ENCODE data around the gene SNX17.

SNX17 gene

GRCh38 chr2:27370816-27371620, 602 bp downstream of the SNX17 start:
- Histone ChIP-seq H3K9me3 (ENCODE audit: control insufficient read depth, insufficient read depth, low read length) (no peaks in the 10 kb centered on the region), H3K4me1 (ENCODE audit: control insufficient read depth, insufficient read depth, low read length) (peaks cover 3% of the 10 kb centered on the region; the same call in 1 of the 2 replicates), H3K27me3 (ENCODE audit: control insufficient read depth, insufficient read depth, low read length) (no peaks in the 10 kb centered on the region), H3K9ac (ENCODE audit: low read depth, low read length) (peak overlapping the region; percentile 75), H3K27ac (ENCODE audit: low read depth, low read length) (peak overlapping the region; percentile 65), H3K36me3 (ENCODE audit: control insufficient read depth, insufficient read depth, low read length) (peaks cover 66% of the 10 kb centered on the region), H3K4me3 (ENCODE audit: low read depth, low read length) (peak overlapping the region; percentile 73)

- H3K4me3 ChIP-seq (ENCODE audit: low read depth, low read length) = no peak overlapping the region
- no peaks in the 10 kb centered on the region for H3K27me3 ChIP-seq (ENCODE audit: control insufficient read depth, insufficient read depth, low read length)
- peaks cover 3% of the 10 kb centered on the region; the same call in 1 of the 2 replicates for H3K4me1 ChIP-seq (ENCODE audit: control insufficient read depth, insufficient read depth, low read length)
- H3K9ac ChIP-seq (ENCODE audit: low read depth, low read length) = no peak overlapping the region
- H3K36me3 ChIP-seq (ENCODE audit: control insufficient read depth, insufficient read depth, low read length) = peaks cover 66% of the 10 kb centered on the region
- H3K27ac ChIP-seq (ENCODE audit: low read depth, low read length) = no peak overlapping the region
- no peaks in the 10 kb centered on the region for H3K9me3 ChIP-seq (ENCODE audit: control insufficient read depth, insufficient read depth, low read length)
Observed at GRCh38 chr2:27372937-27373336, 2.5 kb downstream of the SNX17 start.

DNA sequence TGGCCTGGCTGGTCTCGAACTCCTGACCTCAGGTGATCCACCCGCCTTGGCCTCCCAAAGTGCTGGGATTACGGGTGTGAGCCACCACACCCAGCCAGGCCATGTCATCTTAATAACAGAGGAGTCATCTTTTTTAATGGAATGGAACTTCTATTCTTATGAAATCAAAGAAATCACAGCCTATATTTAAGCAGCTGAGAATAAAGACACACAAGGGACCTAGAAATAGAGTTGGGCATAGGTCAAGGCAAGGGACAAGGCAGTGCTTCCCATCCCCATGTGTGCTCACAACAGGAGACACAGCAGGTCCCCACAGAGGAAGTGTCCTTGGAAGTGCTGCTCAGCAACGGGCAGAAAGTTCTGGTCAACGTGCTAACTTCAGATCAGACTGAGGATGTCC, 3.2 kb downstream of the SNX17 start:
- Histone ChIP-seq H3K27ac (ENCODE audit: low read depth, low read length) (no peak overlapping the region), H3K27me3 (ENCODE audit: control insufficient read depth, insufficient read depth, low read length) (no peaks in the 10 kb centered on the region), H3K9ac (ENCODE audit: low read depth, low read length) (no peak overlapping the region), H3K36me3 (ENCODE audit: control insufficient read depth, insufficient read depth, low read length) (peaks cover 66% of the 10 kb centered on the region), H3K4me1 (ENCODE audit: control insufficient read depth, insufficient read depth, low read length) (peaks cover 3% of the 10 kb centered on the region; the same call in 1 of the 2 replicates), H3K9me3 (ENCODE audit: control insufficient read depth, insufficient read depth, low read length) (no peaks in the 10 kb centered on the region), H3K4me3 (ENCODE audit: low read depth, low read length) (no peak overlapping the region)

DNA sequence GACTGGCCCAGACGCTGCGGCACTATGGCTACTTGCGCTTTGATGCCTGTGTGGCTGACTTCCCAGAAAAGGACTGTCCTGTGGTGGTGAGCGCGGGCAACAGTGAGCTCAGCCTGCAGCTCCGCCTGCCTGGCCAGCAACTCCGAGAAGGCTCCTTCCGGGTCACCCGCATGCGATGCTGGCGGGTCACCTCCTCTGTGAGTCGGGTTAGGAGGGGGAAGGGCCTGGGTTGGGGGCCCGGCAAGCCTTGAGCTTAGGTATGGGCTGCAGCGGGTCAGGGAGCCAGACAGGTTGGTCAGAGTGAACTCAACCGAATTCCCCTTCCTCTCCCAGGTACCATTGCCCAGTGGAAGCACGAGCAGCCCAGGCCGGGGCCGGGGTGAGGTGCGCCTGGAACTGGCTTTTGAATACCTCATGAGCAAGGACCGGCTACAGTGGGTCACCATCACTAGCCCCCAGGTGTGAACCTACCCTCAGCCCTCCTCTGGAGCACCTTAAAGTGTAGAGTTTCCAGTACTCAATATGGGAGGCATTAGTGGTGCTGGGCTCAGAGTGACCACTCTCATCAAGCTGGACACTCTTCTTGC, 5.2 kb downstream of the SNX17 start:
- peaks cover 9% of the 10 kb centered on the region; the same call in 1 of the 2 replicates for H3K4me1 ChIP-seq (ENCODE audit: control insufficient read depth, insufficient read depth, low read length)
- H3K27me3 ChIP-seq (ENCODE audit: control insufficient read depth, insufficient read depth, low read length) = no peaks in the 10 kb centered on the region
- H3K36me3 ChIP-seq (ENCODE audit: control insufficient read depth, insufficient read depth, low read length) = peaks cover 66% of the 10 kb centered on the region
- H3K9me3 ChIP-seq (ENCODE audit: control insufficient read depth, insufficient read depth, low read length) = no peaks in the 10 kb centered on the region
- no peak overlapping the region for H3K9ac ChIP-seq (ENCODE audit: low read depth, low read length)
- H3K4me3 ChIP-seq (ENCODE audit: low read depth, low read length) = no peak overlapping the region
- no peak overlapping the region for H3K27ac ChIP-seq (ENCODE audit: low read depth, low read length)

GRCh38 chr2:27376151-27376865, 5.9 kb downstream of the SNX17 start:
- Histone ChIP-seq H3K27ac (ENCODE audit: low read depth, low read length) (no peak overlapping the region), H3K9ac (ENCODE audit: low read depth, low read length) (no peak overlapping the region), H3K9me3 (ENCODE audit: control insufficient read depth, insufficient read depth, low read length) (no peaks in the 10 kb centered on the region), H3K4me3 (ENCODE audit: low read depth, low read length) (no peak overlapping the region), H3K27me3 (ENCODE audit: control insufficient read depth, insufficient read depth, low read length) (no peaks in the 10 kb centered on the region), H3K4me1 (ENCODE audit: control insufficient read depth, insufficient read depth, low read length) (peaks cover 13% of the 10 kb centered on the region), H3K36me3 (ENCODE audit: control insufficient read depth, insufficient read depth, low read length) (peaks cover 69% of the 10 kb centered on the region)

DNA sequence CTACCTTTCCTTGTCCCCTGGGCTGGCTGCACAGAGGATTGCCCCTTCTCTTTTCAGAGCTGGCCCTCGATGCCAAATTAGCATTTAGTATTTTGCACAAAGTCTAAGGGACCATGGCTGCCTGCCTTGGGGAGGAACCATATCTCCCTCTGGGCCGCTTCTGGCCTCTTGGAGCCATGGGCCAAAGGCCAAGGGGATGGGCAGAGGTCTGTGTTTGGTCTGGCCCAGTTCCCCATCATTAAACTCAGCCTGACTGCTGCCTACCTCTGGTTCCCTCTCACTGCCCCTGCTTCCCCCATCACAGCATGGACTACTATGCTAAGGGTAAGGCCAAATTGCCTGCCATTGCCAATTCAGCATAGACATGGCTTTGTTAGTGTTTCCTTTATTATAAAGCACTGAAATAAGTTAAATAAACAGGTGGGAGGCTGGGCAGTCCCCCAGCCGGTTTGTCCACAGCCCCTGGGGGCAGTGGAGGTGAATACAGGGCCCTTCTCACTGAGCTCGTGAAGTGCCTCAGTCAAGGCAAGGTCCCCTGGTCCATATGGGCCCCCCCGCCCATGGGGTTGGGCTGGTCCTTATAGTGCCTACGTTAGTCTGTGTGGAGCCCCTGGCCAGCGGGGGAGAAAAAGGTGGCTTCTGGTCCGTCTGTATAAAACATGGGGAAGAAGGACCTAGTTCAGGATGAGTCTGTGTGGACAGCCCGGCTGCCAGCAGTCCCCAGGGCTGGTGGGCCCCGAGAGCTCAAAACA, 6.6 kb downstream of the SNX17 start:
- no peaks in the 10 kb centered on the region for H3K27me3 ChIP-seq (ENCODE audit: control insufficient read depth, insufficient read depth, low read length)
- no peak overlapping the region for H3K4me3 ChIP-seq (ENCODE audit: low read depth, low read length)
- H3K27ac ChIP-seq (ENCODE audit: low read depth, low read length) = no peak overlapping the region
- H3K9ac ChIP-seq (ENCODE audit: low read depth, low read length) = no peak overlapping the region
- no peaks in the 10 kb centered on the region for H3K9me3 ChIP-seq (ENCODE audit: control insufficient read depth, insufficient read depth, low read length)
- H3K4me1 ChIP-seq (ENCODE audit: control insufficient read depth, insufficient read depth, low read length) = peaks cover 12% of the 10 kb centered on the region
- peaks cover 76% of the 10 kb centered on the region for H3K36me3 ChIP-seq (ENCODE audit: control insufficient read depth, insufficient read depth, low read length)

DNA sequence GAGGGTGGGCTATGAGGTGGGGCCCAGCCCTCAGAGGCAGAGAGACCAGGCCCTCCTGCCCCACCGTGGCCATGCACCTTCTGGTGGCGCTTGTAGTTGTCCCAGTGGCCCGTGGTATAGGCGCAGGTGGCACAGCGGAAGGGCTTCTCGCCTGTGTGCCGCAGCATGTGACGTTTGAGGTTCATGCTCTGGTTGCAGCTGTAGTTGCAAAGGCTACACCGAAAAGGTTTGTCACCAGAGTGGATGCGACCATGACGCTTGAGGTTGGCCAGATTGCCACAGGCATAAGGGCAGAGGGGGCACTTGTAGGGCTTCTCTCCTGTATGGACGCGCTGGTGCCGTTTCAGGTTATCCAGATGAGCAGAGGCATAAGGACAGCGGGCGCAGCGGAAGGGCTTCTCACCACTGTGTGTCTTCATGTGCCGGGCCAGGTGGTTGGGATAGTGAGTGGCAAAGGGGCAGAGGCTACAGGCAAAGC, 7.2 kb downstream of the SNX17 start:
- no peak overlapping the region for H3K27ac ChIP-seq (ENCODE audit: low read depth, low read length)
- peaks cover 12% of the 10 kb centered on the region for H3K4me1 ChIP-seq (ENCODE audit: control insufficient read depth, insufficient read depth, low read length)

DNA sequence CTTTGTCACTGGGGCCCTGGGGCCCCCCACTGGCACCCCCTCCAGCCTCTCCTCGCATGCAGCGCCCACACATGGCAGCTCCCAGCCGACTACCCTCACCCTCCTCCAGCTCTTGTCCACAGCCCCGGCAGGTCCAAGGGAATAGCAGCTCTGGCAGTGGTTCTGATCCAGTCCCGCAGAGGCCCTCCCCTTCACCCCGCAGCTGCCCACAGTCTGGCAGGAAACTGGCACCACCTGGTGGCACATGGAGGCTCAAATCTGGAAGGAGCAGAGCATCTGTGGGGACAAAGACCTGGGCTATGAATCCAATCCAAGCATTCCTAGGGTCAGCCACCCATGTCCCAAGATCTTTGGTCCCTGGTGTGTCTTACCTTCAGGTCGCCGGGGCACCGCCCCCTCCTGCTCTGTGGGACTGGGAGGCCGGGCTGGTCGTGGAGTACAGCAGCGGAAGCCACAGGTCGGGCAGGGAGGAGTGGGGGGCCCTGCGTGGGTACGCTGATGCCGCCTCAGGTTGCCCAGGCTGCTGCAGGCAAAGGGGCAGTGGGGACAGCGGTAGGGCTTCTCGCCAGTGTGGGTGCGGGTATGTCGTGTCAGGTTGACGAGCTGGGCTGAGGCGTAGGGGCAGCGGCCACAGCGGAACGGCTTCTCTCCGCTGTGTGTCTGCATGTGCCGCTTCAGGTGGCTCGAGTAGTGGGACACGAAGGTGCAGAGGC, 7.8 kb downstream of the SNX17 start:
- no peaks in the 10 kb centered on the region for H3K27me3 ChIP-seq (ENCODE audit: control insufficient read depth, insufficient read depth, low read length)
- no peaks in the 10 kb centered on the region for H3K9me3 ChIP-seq (ENCODE audit: control insufficient read depth, insufficient read depth, low read length)
- H3K9ac ChIP-seq (ENCODE audit: low read depth, low read length) = no peak overlapping the region
- H3K36me3 ChIP-seq (ENCODE audit: control insufficient read depth, insufficient read depth, low read length) = peaks cover 75% of the 10 kb centered on the region
- H3K27ac ChIP-seq (ENCODE audit: low read depth, low read length) = peak overlapping the region; percentile 97
- H3K4me3 ChIP-seq (ENCODE audit: low read depth, low read length) = no peak overlapping the region
- H3K4me1 ChIP-seq (ENCODE audit: control insufficient read depth, insufficient read depth, low read length) = peaks cover 12% of the 10 kb centered on the region

More for the DNA sequence above, 7.2 kb downstream of the SNX17 start:
- Histone ChIP-seq H3K27me3 (ENCODE audit: control insufficient read depth, insufficient read depth, low read length) (no peaks in the 10 kb centered on the region), H3K9ac (ENCODE audit: low read depth, low read length) (no peak overlapping the region), H3K36me3 (ENCODE audit: control insufficient read depth, insufficient read depth, low read length) (peaks cover 77% of the 10 kb centered on the region), H3K9me3 (ENCODE audit: control insufficient read depth, insufficient read depth, low read length) (no peaks in the 10 kb centered on the region), H3K4me3 (ENCODE audit: low read depth, low read length) (no peak overlapping the region)

- Histone ChIP-seq H3K4me3 (ENCODE audit: low read depth, low read length) (peak overlapping the region; percentile 93; the same call in 1 of the 2 replicates), H3K27me3 (ENCODE audit: control insufficient read depth, insufficient read depth, low read length) (no peaks in the 10 kb centered on the region), H3K36me3 (ENCODE audit: control insufficient read depth, insufficient read depth, low read length) (peaks cover 76% of the 10 kb centered on the region), H3K4me1 (ENCODE audit: control insufficient read depth, insufficient read depth, low read length) (peaks cover 12% of the 10 kb centered on the region), H3K9me3 (ENCODE audit: control insufficient read depth, insufficient read depth, low read length) (no peaks in the 10 kb centered on the region), H3K27ac (ENCODE audit: low read depth, low read length) (peak overlapping the region; percentile 97), H3K9ac (ENCODE audit: low read depth, low read length) (no peak overlapping the region)
Observed at GRCh38 chr2:27378809-27379290, 8.4 kb downstream of the SNX17 start.

DNA sequence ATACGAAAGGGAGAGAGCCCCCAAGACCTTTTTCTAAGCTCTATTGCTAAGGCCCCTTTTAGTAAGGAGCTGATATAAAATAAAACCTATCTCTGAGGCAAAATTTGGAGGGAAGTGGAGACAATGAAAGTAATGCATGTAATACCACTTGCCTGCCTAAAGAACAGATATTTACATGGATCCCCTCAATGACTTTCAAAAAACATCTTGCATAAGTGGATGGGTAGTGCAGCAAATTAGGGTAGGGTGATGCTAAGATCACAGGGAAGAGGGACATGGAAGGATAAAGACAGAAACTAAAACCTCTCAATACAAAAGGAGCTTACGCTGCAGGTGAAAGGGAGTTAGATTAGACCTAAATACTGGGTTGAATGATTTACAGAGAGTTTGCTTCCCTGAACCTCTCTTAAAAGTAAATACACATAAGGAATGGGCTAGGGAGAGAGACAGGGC, 9.0 kb downstream of the SNX17 start:
- Histone ChIP-seq H3K9me3 (ENCODE audit: control insufficient read depth, insufficient read depth, low read length) (no peaks in the 10 kb centered on the region), H3K27ac (ENCODE audit: low read depth, low read length) (peak overlapping the region; percentile 97), H3K36me3 (ENCODE audit: control insufficient read depth, insufficient read depth, low read length) (peaks cover 77% of the 10 kb centered on the region), H3K4me3 (ENCODE audit: low read depth, low read length) (peak overlapping the region; percentile 93), H3K4me1 (ENCODE audit: control insufficient read depth, insufficient read depth, low read length) (peaks cover 12% of the 10 kb centered on the region), H3K9ac (ENCODE audit: low read depth, low read length) (peak overlapping the region; percentile 87), H3K27me3 (ENCODE audit: control insufficient read depth, insufficient read depth, low read length) (no peaks in the 10 kb centered on the region)

Measured in HUES48 (cell line).